ENCODE results near the gene IL15RA. TPM values are rescaled to one million over a fixed set of nuclear protein-coding genes. Genes with fewer than 3 reads are reported as not detected.
"Not testable (repeated sequence)": the region's sequence is repeated elsewhere in the genome, so short reads cannot be mapped to it uniquely, and the experiment has no call there.

The IL15RA gene
- total RNA-seq, 1 donor from 2014 or later, result 7.0 TPM

GRCh38 chr10:5942001-5942400 lies 35.3 kb downstream of the IL15RA start:
- no peak for DNase-seq
- intact Hi-C loops (cut with micrococcal nuclease), result no loop called here
- ATAC-seq, result no peak

- DNase-seq (no peak), ATAC-seq (no peak)
- intact Hi-C loops (cut with micrococcal nuclease), result no loop called here
Observed at GRCh38 chr10:5941579-5941978, 35.8 kb downstream of the IL15RA start.

- intact Hi-C loops (cut with micrococcal nuclease), result no loop called here
- ATAC-seq, result no peak
- no peak for DNase-seq
Observed at GRCh38 chr10:5940807-5941218, 36.5 kb downstream of the IL15RA start.

- DNase-seq (no peak), ATAC-seq (no peak)
- intact Hi-C loops (cut with micrococcal nuclease), result no loop called here
Observed at GRCh38 chr10:5938291-5938690, 39.1 kb downstream of the IL15RA start.

GRCh38 chr10:5937016-5937415 lies 40.3 kb downstream of the IL15RA start:
- ATAC-seq, result no peak
- intact Hi-C loops (cut with micrococcal nuclease), result no loop called here
- DNase-seq, result no peak

- ATAC-seq (no peak), DNase-seq (no peak)
- intact Hi-C loops (cut with micrococcal nuclease), result no loop called here
Observed at GRCh38 chr10:5935628-5936027, 41.7 kb downstream of the IL15RA start.

GRCh38 chr10:5933909-5934546 lies 43.3 kb downstream of the IL15RA start:
- no peak for ATAC-seq
- DNase-seq, result no peak
- intact Hi-C loops (cut with micrococcal nuclease), result no loop called here

- intact Hi-C loops (cut with micrococcal nuclease), result no loop called here
- no peak for DNase-seq
- no peak for ATAC-seq
Observed at GRCh38 chr10:5932345-5932744, 45.0 kb downstream of the IL15RA start.

GRCh38 chr10:5930272-5930671 lies 47.1 kb downstream of the IL15RA start:
- no peak for ATAC-seq
- intact Hi-C loops (cut with micrococcal nuclease), result no loop called here
- no peak for DNase-seq

GRCh38 chr10:5929442-5929841 lies 47.9 kb downstream of the IL15RA start:
- DNase-seq (no peak), ATAC-seq (no peak)
- intact Hi-C loops (cut with micrococcal nuclease), result no loop called here

- ATAC-seq (no peak), DNase-seq (no peak)
- intact Hi-C loops (cut with micrococcal nuclease), result no loop called here
Observed at GRCh38 chr10:5927306-5927705, 50.0 kb downstream of the IL15RA start.

GRCh38 chr10:5924889-5925288 lies 52.5 kb downstream of the IL15RA start:
- intact Hi-C loops (cut with micrococcal nuclease), result no loop called here
- no peak for DNase-seq

GRCh38 chr10:5921746-5922145 lies 55.6 kb downstream of the IL15RA start:
- no peak for ATAC-seq
- DNase-seq, result no peak
- intact Hi-C loops (cut with micrococcal nuclease), result no loop called here

More at GRCh38 chr10:5924889-5925288, 52.5 kb downstream of the IL15RA start:
- ATAC-seq, result no peak

- no peak for DNase-seq
- no peak for ATAC-seq
- intact Hi-C loops (cut with micrococcal nuclease), result no loop called here
Observed at GRCh38 chr10:5919568-5919967, 57.8 kb downstream of the IL15RA start.

GRCh38 chr10:5918763-5919162 lies 58.6 kb downstream of the IL15RA start:
- intact Hi-C loops (cut with micrococcal nuclease), result no loop called here
- no peak for ATAC-seq
- DNase-seq, result no peak

GRCh38 chr10:5917305-5917704 lies 60.0 kb downstream of the IL15RA start:
- ATAC-seq (no peak), DNase-seq (no peak)
- intact Hi-C loops (cut with micrococcal nuclease), result no loop called here

GRCh38 chr10:5915451-5915850 lies 61.9 kb downstream of the IL15RA start:
- intact Hi-C loops (cut with micrococcal nuclease), result no loop called here
- DNase-seq (no peak), ATAC-seq (no peak)

GRCh38 chr10:5913736-5914135 lies 63.6 kb downstream of the IL15RA start:
- ATAC-seq (no peak), DNase-seq (no peak)
- intact Hi-C loops (cut with micrococcal nuclease), result no loop called here

GRCh38 chr10:5911670-5912069 lies 65.7 kb downstream of the IL15RA start:
- DNase-seq (no peak), ATAC-seq (no peak)
- intact Hi-C loops (cut with micrococcal nuclease), result no loop called here

- DNase-seq (peak; percentile 47), ATAC-seq (peak; percentile 48)
- intact Hi-C loops (cut with micrococcal nuclease), result no loop called here
Observed at GRCh38 chr10:5910323-5911100, 66.8 kb downstream of the IL15RA start.

- intact Hi-C loops (cut with micrococcal nuclease); ATAC-seq; DNase-seq: not testable (repeated sequence)
Observed at GRCh38 chr10:5908676-5909075, 68.7 kb downstream of the IL15RA start.
